ENCODE measurements around the gene PI16.

The PI16 gene

GRCh38 chr6:36957773-36958271, 3.3 kb downstream of the PI16 start:
- no peak for DNase-seq (ENCODE audit: low read depth in 2 of 2)

GRCh38 chr6:36958775-36959554, 4.4 kb downstream of the PI16 start:
- DNase-seq (ENCODE audit: low read depth in 2 of 2): no peak

GRCh38 chr6:36959555-36960250, 5.2 kb downstream of the PI16 start:
- DNase-seq (ENCODE audit: low read depth in 2 of 2): no peak

- DNase-seq (ENCODE audit: low read depth in 2 of 2): no peak
These were observed 7.2 kb downstream of the PI16 start for GRCh38 chr6:36961441-36962435.

DNA sequence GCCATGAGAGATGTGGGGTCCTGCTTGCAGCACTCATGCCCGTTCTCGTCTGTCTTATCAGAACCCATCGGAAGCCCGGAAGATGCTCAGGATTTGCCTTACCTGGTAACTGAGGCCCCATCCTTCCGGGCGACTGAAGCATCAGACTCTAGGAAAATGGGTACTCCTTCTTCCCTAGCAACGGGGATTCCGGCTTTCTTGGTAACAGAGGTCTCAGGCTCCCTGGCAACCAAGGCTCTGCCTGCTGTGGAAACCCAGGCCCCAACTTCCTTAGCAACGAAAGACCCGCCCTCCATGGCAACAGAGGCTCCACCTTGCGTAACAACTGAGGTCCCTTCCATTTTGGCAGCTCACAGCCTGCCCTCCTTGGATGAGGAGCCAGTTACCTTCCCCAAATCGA, 8.3 kb downstream of the PI16 start:
- DNase-seq (ENCODE audit: low read depth in 2 of 2): peak; percentile 38 to 58

- DNase-seq (ENCODE audit: low read depth in 2 of 2): no peak
These were observed 9.1 kb downstream of the PI16 start for GRCh38 chr6:36963451-36964290.

DNA sequence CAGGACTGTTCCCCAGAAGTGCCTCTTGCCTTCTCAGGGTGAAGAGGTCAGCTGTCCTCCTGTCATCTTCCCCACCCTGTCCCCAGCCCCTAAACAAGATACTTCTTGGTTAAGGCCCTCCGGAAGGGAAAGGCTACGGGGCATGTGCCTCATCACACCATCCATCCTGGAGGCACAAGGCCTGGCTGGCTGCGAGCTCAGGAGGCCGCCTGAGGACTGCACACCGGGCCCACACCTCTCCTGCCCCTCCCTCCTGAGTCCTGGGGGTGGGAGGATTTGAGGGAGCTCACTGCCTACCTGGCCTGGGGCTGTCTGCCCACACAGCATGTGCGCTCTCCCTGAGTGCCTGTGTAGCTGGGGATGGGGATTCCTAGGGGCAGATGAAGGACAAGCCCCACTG, 9.8 kb downstream of the PI16 start:
- no peak for DNase-seq (ENCODE audit: low read depth in 2 of 2)

- DNase-seq (ENCODE audit: low read depth in 2 of 2): no peak
These were observed 10.4 kb downstream of the PI16 start for GRCh38 chr6:36964908-36965307.

- DNase-seq (ENCODE audit: low read depth in 2 of 2): no peak
These were observed 12.8 kb downstream of the PI16 start for GRCh38 chr6:36967301-36967700.

DNA sequence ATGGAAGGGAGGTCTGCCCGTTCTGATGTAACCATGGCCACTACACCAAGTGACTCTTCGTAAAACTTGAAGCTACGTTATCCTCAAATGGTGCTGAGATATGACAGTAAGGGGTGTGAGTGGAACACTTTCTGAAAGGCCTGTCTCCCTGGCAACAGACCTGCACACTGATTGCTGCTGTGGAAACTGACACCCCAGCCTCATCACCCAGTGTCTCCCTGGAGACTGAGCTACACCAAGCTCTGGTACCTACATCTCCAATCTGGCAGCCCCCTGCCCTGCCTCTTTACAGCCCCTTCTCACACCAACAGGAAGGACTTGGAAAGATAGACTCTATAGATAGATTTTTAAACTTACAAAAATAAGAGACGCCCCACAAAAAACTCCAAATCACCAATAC, 13.2 kb downstream of the PI16 start:
- no peak for DNase-seq (ENCODE audit: low read depth in 2 of 2)

- DNase-seq (ENCODE audit: low read depth in 2 of 2): no peak
These were observed 13.9 kb downstream of the PI16 start for GRCh38 chr6:36968266-36968977.

GRCh38 chr6:36969240-36969691, 14.7 kb downstream of the PI16 start:
- no peak for DNase-seq (ENCODE audit: low read depth in 2 of 2)

GRCh38 chr6:36969988-36970891, 15.7 kb downstream of the PI16 start:
- no peak for DNase-seq (ENCODE audit: low read depth in 2 of 2)

GRCh38 chr6:36970892-36971842, 16.6 kb downstream of the PI16 start:
- no peak for DNase-seq (ENCODE audit: low read depth in 2 of 2)

DNA sequence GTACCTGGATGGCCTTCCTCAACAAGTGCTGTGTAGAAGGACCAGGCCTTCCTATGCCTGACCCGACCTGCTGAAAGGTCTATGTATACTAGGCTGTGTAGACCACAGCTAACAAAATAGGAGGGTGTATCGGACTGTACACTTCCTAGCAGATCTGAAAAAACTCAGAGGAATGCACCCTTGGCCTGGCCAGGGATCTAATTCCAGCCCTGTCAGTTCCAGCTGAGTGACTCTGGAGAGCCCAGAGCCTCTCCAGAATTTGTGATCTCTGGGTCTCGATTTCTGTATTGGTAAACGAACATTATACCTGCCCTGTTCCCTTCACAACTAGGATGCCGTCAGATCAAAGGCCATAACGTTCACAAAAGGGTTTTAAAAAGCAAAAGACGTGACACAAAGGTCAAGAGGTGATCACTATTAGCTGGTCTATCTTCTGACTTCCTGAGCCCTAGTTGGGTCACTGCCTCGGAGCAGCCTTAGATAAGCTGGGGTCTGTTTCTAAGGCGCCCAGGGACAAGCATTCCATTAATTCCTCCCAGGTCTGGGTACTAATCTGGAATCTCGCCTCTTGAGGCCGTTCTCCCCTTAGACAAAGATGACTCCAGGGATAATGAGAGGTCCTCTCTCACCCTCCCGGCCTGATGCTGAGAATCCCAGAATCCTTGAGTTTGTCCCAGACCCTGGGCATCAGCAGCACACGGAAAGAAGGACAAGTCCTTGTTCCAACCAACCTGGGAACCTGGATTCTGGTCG, 17.6 kb downstream of the PI16 start:
- no peak for DNase-seq (ENCODE audit: low read depth in 2 of 2)

- DNase-seq (ENCODE audit: low read depth in 2 of 2): no peak
These were observed 18.7 kb downstream of the PI16 start for GRCh38 chr6:36973190-36973589.

GRCh38 chr6:36973647-36974046, 19.1 kb downstream of the PI16 start:
- DNase-seq (ENCODE audit: low read depth in 2 of 2): no peak
